Measurements from ENCODE around the gene AGPAT3. TPM values are rescaled to one million over a fixed set of nuclear protein-coding genes. Genes with fewer than 3 reads are reported as not detected.

AGPAT3 gene
- total RNA-seq, 2 donors from 2014 or later: 31.3 to 53.5 TPM

DNA sequence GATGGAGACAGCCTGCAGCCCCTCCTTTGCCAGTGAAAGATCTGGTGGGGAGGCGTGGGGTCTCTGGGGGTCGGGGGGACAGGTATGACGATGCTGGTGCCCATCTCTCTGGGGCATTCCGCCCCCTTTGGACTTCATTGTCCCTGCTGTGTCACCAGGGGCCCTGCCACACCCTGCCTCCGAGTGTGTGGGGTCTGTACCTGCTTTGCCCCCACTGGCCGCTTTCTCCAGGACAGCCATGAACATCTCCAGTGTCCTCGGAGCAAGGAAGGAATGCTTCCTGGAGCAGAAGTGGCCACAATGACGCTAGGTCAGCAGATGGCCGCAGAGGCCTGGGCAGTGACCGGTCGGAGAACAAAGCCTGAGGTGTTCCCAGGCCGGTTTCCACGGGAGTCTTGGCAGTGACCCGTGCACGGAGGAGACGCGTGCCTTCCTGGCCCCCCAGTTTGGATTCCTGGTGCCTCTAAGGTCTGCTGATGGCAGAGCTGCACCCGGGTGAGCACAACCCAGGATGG lies 128.5 kb downstream of the AGPAT3 start:
- DNase-seq (ENCODE audit: low spot score): no peak
- WGBS: 81% methylated on average over 18 of the region's 18 CpGs
- Histone ChIP-seq H3K36me3 (no peaks in the 10 kb centered on the region), H3K4me3 (no peak overlapping the region), H3K4me1 (replicated peaks) (no peaks in the 10 kb centered on the region), H3K27me3 (replicated peaks; ENCODE audit: insufficient read depth) (no peaks in the 10 kb centered on the region), H3K9me3 (no peaks in the 10 kb centered on the region), H3K27ac (no peak overlapping the region)
- intact Hi-C loops (cut with DNase I): no loop called here
- TF ChIP-seq POLR2AphosphoS5 (IDR thresholded peaks at IDR 0.05) (no peak), POLR2A (IDR thresholded peaks at IDR 0.05) (no peak)
- TF ChIP-seq, protein P1, sequence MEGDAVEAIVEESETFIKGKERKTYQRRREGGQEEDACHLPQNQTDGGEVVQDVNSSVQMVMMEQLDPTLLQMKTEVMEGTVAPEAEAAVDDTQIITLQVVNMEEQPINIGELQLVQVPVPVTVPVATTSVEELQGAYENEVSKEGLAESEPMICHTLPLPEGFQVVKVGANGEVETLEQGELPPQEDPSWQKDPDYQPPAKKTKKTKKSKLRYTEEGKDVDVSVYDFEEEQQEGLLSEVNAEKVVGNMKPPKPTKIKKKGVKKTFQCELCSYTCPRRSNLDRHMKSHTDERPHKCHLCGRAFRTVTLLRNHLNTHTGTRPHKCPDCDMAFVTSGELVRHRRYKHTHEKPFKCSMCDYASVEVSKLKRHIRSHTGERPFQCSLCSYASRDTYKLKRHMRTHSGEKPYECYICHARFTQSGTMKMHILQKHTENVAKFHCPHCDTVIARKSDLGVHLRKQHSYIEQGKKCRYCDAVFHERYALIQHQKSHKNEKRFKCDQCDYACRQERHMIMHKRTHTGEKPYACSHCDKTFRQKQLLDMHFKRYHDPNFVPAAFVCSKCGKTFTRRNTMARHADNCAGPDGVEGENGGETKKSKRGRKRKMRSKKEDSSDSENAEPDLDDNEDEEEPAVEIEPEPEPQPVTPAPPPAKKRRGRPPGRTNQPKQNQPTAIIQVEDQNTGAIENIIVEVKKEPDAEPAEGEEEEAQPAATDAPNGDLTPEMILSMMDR (IDR thresholded peaks at IDR 0.05): no peak

DNA sequence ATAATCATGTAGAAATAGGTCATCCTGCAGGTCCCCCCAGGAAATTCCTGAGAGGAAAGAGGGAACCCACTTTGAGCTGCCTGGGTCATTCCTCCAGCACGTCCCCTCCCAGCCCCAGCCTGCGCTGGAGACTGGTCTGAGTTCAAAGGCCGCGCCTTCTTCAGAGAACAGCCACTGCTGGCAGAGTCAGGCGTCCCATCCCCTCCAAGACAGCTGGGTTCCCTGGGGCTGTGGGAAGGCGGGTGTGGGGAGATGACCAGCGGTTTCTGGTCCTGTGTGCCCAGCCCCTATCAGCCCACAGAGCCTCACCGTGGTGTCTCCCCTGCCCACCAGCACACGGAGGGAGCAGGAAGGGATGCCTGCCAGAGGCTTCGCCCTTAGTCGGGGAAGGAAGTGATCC lies 129.1 kb downstream of the AGPAT3 start:
- H3K4me1 ChIP-seq (replicated peaks): no peaks in the 10 kb centered on the region
- no peaks in the 10 kb centered on the region for H3K9me3 ChIP-seq
- H3K4me3 ChIP-seq: no peak overlapping the region
- TF ChIP-seq POLR2A (IDR thresholded peaks at IDR 0.05) (no peak), POLR2AphosphoS5 (IDR thresholded peaks at IDR 0.05) (no peak)
- TF ChIP-seq, protein P1 (IDR thresholded peaks at IDR 0.05): no peak
- DNase-seq (ENCODE audit: low spot score): no peak
- 77% methylated on average over 11 of the region's 11 CpGs for WGBS
- H3K36me3 ChIP-seq: no peaks in the 10 kb centered on the region
- intact Hi-C loops (cut with DNase I): no loop called here
- no peak overlapping the region for H3K27ac ChIP-seq
- no peaks in the 10 kb centered on the region for H3K27me3 ChIP-seq (replicated peaks; ENCODE audit: insufficient read depth)

GRCh38 chr21:43994646-43995045 lies 129.6 kb downstream of the AGPAT3 start:
- Histone ChIP-seq H3K4me1 (replicated peaks) (no peaks in the 10 kb centered on the region), H3K36me3 (no peaks in the 10 kb centered on the region), H3K27me3 (replicated peaks; ENCODE audit: insufficient read depth) (no peaks in the 10 kb centered on the region), H3K27ac (no peak overlapping the region), H3K9me3 (no peaks in the 10 kb centered on the region), H3K4me3 (no peak overlapping the region)
- DNase-seq (ENCODE audit: low spot score): no peak
- no peak for TF ChIP-seq POLR2A (IDR thresholded peaks at IDR 0.05)
- TF ChIP-seq, protein P1 (IDR thresholded peaks at IDR 0.05): no peak
- no peak for TF ChIP-seq POLR2AphosphoS5 (IDR thresholded peaks at IDR 0.05)
- WGBS: 97% methylated on average over 9 of the region's 9 CpGs
- intact Hi-C loops (cut with DNase I): no loop called here

DNA sequence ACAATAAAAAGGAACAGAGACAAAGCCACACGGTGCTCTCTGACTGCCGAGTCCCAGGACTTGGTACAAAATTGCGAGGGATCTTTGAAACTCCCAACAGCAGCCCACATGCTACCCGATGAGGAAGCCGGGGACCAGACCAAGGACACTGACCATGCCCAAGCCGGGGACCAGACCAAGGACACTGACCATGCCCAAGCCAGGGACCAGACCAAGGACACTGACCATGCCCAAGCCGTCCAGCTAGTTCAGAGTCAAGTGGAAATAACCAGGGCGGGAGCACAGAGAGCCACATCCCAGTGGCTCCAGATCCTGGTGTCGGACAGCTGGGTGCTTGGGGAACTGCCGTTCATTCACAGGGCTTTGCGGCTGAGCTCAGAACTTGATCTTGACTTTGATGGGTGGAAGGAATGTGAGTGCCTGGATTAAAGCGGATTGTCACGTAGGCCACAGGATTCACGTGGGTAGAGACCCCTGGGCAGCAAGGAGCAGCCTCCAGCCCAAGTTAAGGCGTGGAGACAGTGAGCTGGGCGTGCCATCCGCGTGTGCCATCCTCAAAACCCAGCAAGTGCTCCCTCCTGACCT lies 130.6 kb downstream of the AGPAT3 start:
- H3K27ac ChIP-seq: no peak overlapping the region
- H3K9me3 ChIP-seq: no peaks in the 10 kb centered on the region
- no peaks in the 10 kb centered on the region for H3K36me3 ChIP-seq
- intact Hi-C loops (cut with DNase I): no loop called here
- H3K4me3 ChIP-seq: no peak overlapping the region
- H3K4me1 ChIP-seq (replicated peaks): no peaks in the 10 kb centered on the region
- TF ChIP-seq, protein P1 (IDR thresholded peaks at IDR 0.05): no peak
- TF ChIP-seq POLR2A (IDR thresholded peaks at IDR 0.05) (no peak), POLR2AphosphoS5 (IDR thresholded peaks at IDR 0.05) (no peak)
- no peaks in the 10 kb centered on the region for H3K27me3 ChIP-seq (replicated peaks; ENCODE audit: insufficient read depth)
- WGBS: 93% methylated on average over 18 of the region's 18 CpGs
- DNase-seq (ENCODE audit: low spot score): no peak

All from prostate gland (tissue), 2 donors.